HepG2 (cell line): ENCODE results near the gene BFAR. TPM values are rescaled to one million over a fixed set of nuclear protein-coding genes. Genes with fewer than 3 reads are reported as not detected.

Experiments used
- HNF1A ChIP-seq, 2 experiments: sonication (generic) in 1 of 2; formaldehyde crosslinking in 1 of 2; IDR thresholded peaks; 2 replicates each; pipeline versions ENCODE4 v1.4.0 to v1.6.1; 2016 to 2020; ENCODE audit warnings: borderline replicate concordance in 1 of 2, low read depth in 1 of 2, mild to moderate bottlenecking in 1 of 2, missing genetic modification reagents in 1 of 2
- HOMEZ ChIP-seq: IDR thresholded peaks from 2 replicates; pipeline ENCODE4 v1.6.1; 2016; ENCODE audit warnings: low read depth
- NR2C2 ChIP-seq: sonication (generic); formaldehyde crosslinking; IDR thresholded peaks from 2 replicates; pipeline ENCODE4 v1.4.0; 2020; ENCODE audit warnings: missing genetic modification reagents, mild to moderate bottlenecking, moderate library complexity, borderline replicate concordance
- SIX1 ChIP-seq: sonication (generic); formaldehyde crosslinking; IDR thresholded peaks from 2 replicates; pipeline ENCODE4 v1.4.0; 2020; ENCODE audit warnings: missing genetic modification reagents, borderline replicate concordance
- SRSF4 ChIP-seq: fragments of 200-400 bp; formaldehyde crosslinking; IDR thresholded peaks from one replicate; pipeline ENCODE4 v1.6.1; 2018; ENCODE audit warnings: mild to moderate bottlenecking, low read depth, low read length, moderate library complexity; ENCODE audit not compliant: poor library complexity, severe bottlenecking
- ZBTB20 ChIP-seq: sonication (generic); formaldehyde crosslinking; IDR thresholded peaks from 2 replicates; pipeline ENCODE4 v1.8.1; 2023; ENCODE audit warnings: missing genetic modification reagents, low read depth, mild to moderate bottlenecking, borderline replicate concordance
- ZFP90 ChIP-seq: sonication (generic); formaldehyde crosslinking; IDR thresholded peaks from 2 replicates; pipeline ENCODE4 v1.8.0; 2022; ENCODE audit warnings: missing genetic modification reagents, mild to moderate bottlenecking, inconsistent platforms, borderline replicate concordance
- ZNF101 ChIP-seq: sonication (generic); formaldehyde crosslinking; IDR thresholded peaks from 2 replicates; pipeline ENCODE4 v1.4.0; 2020; ENCODE audit warnings: mild to moderate bottlenecking, low read depth, missing genetic modification reagents, borderline replicate concordance
- ZNF329 ChIP-seq: sonication (generic); formaldehyde crosslinking; IDR thresholded peaks from 2 replicates; pipeline ENCODE4 v1.9.0; 2021; ENCODE audit warnings: low read depth, mild to moderate bottlenecking, missing genetic modification reagents
- ZNF501 ChIP-seq: sonication (generic); formaldehyde crosslinking; IDR thresholded peaks from 2 replicates; pipeline ENCODE4 v1.5.1; 2020; ENCODE audit warnings: mild to moderate bottlenecking, moderate library complexity, missing genetic modification reagents
- ZNF572 ChIP-seq: sonication (generic); formaldehyde crosslinking; IDR thresholded peaks from 2 replicates; pipeline ENCODE4 v1.5.1; 2020; ENCODE audit warnings: mild to moderate bottlenecking, missing genetic modification reagents
- ZNF589 ChIP-seq: sonication (generic); formaldehyde crosslinking; conservative IDR thresholded peaks from 2 replicates; pipeline ENCODE4 v1.8.0; 2022; ENCODE audit warnings: mild to moderate bottlenecking, moderate library complexity, missing genetic modification reagents
- ZNF800 ChIP-seq: sonication (generic); formaldehyde crosslinking; IDR thresholded peaks from 2 replicates; pipeline ENCODE4 v1.4.0; 2020; ENCODE audit warnings: missing genetic modification reagents
- ZSCAN21 ChIP-seq: sonication (generic); formaldehyde crosslinking; IDR thresholded peaks from 2 replicates; pipeline ENCODE4 v1.8.0; 2022; ENCODE audit warnings: mild to moderate bottlenecking, missing genetic modification reagents, moderate library complexity, borderline replicate concordance
- polyA plus RNA-seq, 8 experiments: library from polyadenylated mRNA; depleted of rRNA in 3 of 8; stranded (reverse) in 7 of 8; unstranded in 1 of 8; fragments of >200 nt; fragmentation: Illumina TruSeq in 4 of 8; extraction: Trizol in 4 of 8; gene quantifications; 2 replicates each; pipeline versions ENCODE4 v1.2.1 to v1.2.3, GENCODE V29; 2011 to 2016; ENCODE audit warnings: low read depth in 4 of 8, missing spikeins in 1 of 8, mixed read lengths in 1 of 8; ENCODE audit not compliant: insufficient read depth in 1 of 8
- total RNA-seq, 5 experiments: library from RNA; depleted of rRNA; stranded (reverse); fragments of >200 nt; fragmentation: Illumina TruSeq; extraction: Trizol; gene quantifications; 2 replicates each; pipeline ENCODE4 v1.2.3, GENCODE V29; 2016; ENCODE audit warnings: low read depth in 1 of 5

BFAR gene
- total and polyA plus RNA-seq, 2 of the 13 experiments (the other 11 are each of a cell fraction or from before 2014, with no cell fraction given), result 96.9 to 120 TPM

- TF ChIP-seq HNF1A (IDR thresholded peaks at IDR 0.05; ENCODE audit: low read depth), result no peak
- TF ChIP-seq HNF1A (CRISPR knock-in tag; IDR thresholded peaks at IDR 0.05; ENCODE audit: borderline replicate concordance), result peak; percentile 62; the same call in 1 of the 2 replicates
- TF ChIP-seq ZNF329, result no peak; the same call in 1 of the 2 replicates
- TF ChIP-seq SIX1, result peak; percentile 12; the same call in 1 of the 2 replicates
- peak; percentile 60; the same call in 1 of the 2 replicates for TF ChIP-seq ZBTB20 (CRISPR knock-in tag)
- TF ChIP-seq ZNF501 (CRISPR knock-in tag), result peak; percentile 89; the same call in 1 of the 2 replicates
- peak; percentile 53; the same call in 1 of the 2 replicates for TF ChIP-seq HOMEZ
- TF ChIP-seq SRSF4, result no peak
- TF ChIP-seq ZSCAN21 (CRISPR knock-in tag), result peak; percentile 99
- peak; percentile 94; the same call in 1 of the 2 replicates for TF ChIP-seq ZFP90 (CRISPR knock-in tag)
- peak; percentile 77 for TF ChIP-seq NR2C2 (CRISPR knock-in tag)
- no peak for TF ChIP-seq ZNF101
- TF ChIP-seq ZNF572 (CRISPR knock-in tag), result no peak; the same call in 1 of the 2 replicates
- TF ChIP-seq ZNF800 (CRISPR knock-in tag), result peak; percentile 50; the same call in 1 of the 2 replicates
- 0 out of 2 replicates have a peak, but pooled peaks have one; percentile 18 for TF ChIP-seq ZNF589 (CRISPR knock-in tag)
Measured at GRCh38 chr16:14629919-14630619, 2.7 kb upstream of the BFAR start, which contains the start of gene PARN (continued).
